GM21526 (cell line): Measurements from ENCODE around the gene CHRDL2.
"Not testable (repeated sequence)": the region's sequence is repeated elsewhere in the genome, so short reads cannot be mapped to it uniquely, and the experiment has no call there.

Experiments
- ATAC-seq: cut with Tn5 transposase; IDR thresholded peaks from one replicate; pipeline ENCODE4 v1.9.1; 2021; ENCODE audit warnings: moderate library complexity; ENCODE audit not compliant: unreplicated experiment, low FRiP score

CHRDL2 gene

GRCh38 chr11:74673693-74674360, 57.4 kb downstream of the CHRDL2 start:
- ATAC-seq, result no peak

DNA sequence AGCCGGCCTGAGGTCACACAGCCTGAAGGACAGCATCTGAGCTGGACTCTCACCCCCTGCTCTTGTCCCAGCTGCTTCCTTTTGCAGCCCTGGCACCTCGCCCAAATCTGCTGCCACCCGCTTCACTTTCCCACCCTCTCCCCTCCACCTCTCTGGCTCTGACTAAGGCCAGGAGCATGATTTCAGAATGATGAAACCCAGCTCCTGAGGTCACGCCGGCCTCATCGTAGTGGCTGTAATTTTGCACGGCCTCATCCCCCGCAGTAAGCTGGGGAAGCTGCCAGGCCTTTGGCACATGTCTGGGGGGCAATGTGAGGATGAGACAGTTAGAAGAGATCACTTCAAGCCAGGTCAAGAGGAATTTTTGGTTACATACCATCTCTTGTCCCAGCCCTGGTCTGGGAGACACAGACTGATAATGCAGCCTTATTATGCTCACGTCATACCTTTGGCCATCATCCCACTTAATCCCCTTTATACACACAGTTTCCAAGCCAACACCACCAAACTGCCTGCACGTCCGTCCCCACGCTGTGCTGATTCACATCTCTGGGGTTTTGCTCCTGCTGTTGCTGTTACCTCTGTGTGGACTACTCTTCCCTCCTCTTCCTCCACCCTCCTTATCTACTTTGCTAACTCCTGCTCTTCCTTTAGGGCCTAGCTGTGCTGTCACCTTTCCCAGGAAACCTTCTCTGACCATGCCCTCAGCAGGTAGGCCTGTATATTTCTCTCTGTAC, 58.1 kb downstream of the CHRDL2 start:
- no peak for ATAC-seq

DNA sequence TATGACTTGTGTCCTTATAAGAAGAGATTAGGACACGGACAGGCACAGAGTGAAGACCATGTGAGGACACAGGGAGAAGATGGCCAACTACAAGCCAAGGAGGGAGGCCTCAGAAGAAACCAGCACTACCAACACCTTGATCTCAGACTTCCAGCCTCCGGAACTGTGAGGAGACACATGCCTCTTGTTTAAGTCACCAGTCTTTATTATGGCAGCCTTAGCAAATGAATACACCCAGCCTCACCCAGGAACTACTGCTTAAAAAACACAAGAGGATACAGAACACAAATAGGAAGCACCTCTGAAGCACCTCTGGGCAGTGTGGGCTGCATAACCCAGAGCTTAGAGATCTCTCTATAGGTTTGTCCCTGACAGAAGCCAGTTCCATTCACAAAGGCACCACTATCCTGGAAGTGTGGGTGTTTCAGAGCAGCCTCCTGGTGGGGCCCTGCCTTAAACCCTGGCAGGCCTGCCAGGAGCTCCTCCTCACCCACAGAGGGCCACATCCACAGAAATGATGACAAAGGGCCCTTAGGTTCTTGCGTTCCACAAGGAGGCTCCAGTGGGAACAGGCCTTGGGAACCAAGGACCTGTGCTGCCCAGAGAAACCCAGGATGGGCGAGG, 58.8 kb downstream of the CHRDL2 start:
- ATAC-seq, result no peak

- ATAC-seq, result no peak
Measured at GRCh38 chr11:74671520-74672196, 59.6 kb downstream of the CHRDL2 start.

DNA sequence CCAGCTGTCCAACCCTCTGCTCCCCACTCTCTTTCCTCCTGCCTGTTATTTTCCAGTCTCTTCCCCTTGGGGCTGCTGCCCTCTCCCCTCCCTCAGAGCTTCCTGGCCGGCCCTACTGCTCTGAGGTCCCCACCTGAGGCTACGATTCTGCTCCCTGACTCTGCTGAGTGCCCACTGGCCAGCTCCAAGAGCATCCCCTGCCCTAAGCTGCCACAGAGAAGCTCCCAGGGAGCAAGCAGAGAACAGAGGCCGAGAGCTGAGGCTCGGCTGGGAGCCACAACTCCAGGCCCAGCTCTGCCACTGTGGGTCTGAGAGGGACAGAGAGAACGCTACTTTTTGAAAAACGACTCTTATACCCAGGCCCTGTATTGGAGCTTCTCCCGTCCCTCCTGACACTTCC, 61.1 kb downstream of the CHRDL2 start:
- ATAC-seq, result no peak

DNA sequence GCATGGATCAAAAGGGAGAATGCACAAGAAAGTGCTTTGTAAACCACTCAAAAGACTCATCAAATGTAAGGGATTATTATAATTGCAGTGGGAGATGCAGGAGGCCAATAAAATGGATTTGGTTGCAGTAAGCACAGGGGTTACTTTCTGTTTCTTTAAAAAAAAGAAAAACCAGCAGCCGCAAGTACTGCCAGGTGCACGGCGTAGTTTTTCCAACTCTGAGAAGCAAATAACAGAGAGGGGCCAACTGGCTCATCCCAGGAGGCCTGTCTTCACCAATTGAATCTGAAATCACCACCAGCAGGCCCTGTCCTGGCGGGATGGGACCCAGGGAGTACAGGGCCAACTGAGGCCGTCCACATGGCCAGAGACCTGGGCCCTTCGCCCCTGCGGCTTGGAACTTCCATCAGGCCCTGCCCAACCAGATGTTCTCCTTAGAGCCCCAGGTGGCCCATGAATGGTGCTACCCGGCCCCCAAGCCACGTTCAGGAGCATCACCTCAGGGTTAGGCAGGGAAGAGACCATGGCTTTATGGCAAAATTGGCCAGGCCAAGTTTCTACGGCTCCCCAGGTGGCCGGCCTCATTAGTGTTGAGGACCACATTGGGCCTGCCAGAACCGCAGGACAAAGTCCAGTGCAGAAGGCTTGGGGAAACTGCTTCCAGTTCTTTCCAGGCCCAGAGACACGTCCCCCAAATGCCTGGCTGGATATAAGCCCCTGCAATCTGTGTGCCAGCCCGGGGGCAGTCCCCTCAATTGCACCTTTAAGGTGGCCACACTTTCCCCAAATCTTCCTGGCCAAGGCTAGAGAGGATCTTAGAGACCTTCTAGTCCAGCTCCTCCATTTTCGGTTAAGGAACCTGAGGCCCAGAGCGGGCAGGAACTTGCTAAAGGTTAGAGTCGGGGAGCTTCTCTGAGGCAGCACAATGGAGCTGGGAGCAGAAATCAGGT, 61.7 kb downstream of the CHRDL2 start:
- ATAC-seq, result no peak

DNA sequence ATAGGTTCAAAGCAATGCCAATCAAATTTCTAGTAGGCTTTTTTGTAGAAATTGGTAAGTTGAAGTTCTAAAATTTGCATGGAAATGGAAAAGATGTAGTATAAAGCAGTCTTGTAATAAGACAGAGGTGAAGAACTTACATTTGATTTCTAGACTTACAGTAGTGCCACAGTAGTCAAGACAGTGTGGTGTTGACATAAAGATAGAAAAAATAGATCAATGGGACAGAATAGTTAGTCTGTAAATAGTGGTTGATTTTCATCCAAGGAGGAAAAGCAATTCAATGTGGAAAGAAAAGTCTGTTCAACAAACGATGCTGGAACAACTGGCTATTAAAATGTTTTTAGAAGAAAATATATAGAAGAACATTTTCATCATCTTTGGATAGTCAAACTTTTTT, 67.9 kb downstream of the CHRDL2 start:
- ATAC-seq, result no peak

- ATAC-seq, result no peak
Measured at GRCh38 chr11:74662487-74663103, 68.6 kb downstream of the CHRDL2 start.

- ATAC-seq, result not testable (repeated sequence)
Measured at GRCh38 chr11:74659124-74659523, 72.1 kb downstream of the CHRDL2 start.

DNA sequence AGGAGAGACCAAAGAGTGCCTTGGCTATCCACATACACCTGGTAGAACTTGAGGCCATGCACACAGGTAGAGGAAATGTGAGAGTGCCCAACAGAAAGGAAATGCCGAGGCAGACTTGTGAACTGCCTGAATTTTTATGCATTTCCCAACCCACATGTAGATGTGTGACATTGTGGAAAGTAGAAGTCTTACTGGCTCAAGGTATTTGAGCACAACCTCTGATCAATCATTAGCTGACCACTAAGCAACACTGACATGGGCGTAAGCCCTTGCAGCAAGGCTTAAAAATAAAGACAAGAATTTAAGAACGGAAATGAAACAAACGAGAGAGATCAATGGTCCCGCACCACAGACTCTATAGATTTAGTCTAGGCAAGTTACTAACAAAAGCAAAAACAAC, 76.2 kb downstream of the CHRDL2 start:
- no peak for ATAC-seq

DNA sequence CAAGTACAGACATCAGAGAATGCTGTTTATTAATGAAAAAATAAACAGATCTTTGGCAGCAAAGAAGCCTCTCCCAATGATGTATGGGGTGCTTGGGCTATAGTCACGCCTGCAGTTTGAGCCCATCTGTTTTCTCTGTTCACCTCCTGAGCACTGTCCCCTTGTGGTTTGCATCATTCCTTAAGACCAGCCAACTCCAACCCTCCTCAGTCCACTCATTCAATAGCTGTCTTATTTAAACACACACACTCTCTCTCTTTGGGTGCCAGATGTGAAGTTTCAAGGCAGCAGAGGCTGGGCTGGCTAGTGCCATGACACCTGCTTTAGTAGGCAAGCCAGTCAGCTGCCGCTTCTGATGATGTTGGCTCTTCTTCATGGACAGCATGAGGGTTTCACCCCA, 80.7 kb downstream of the CHRDL2 start:
- no peak for ATAC-seq

- ATAC-seq, result no peak
Measured at GRCh38 chr11:74648894-74649293, 82.3 kb downstream of the CHRDL2 start.

DNA sequence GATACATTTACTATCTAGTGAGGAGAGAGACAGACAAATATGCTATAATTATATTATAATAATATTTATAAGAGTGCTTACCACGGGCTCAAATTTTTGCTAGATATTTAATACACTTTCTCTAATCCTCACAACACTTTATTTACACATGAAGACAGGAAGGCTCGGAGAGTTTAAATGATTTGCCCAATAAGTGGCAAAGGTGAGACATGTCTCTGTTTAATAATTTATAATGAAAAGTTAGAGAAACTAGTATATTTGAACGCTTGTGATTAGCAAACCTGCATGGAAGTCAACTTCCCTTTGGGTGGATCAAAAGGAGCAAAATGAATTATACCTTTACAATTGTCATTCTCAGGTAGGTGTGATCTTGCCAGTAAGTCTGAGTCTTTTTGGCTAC, 83.4 kb downstream of the CHRDL2 start:
- no peak for ATAC-seq

GRCh38 chr11:74647404-74647803, 83.8 kb downstream of the CHRDL2 start:
- no peak for ATAC-seq

DNA sequence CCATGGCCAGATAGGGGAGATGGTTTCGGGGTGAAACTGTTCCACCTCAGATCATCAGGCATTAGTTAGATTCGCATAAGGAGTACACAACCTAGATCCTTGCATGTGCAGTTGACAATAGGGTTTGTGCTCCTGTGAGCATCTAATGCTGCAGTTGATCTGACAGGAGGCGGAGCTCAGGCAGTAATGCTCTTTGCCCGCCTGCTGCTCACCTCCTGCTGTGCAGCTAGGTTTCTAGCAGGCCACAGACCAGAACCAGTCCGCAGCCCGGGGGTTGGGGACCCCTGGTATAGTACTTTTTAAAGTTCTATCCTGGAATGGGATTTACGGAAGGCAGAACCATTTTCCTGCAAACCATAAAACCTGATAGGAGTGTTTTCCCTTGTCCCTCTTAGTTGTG, 84.3 kb downstream of the CHRDL2 start:
- ATAC-seq, result no peak
